Spleen (tissue), 11 donors: ENCODE results near the gene CUX1. TPM values are rescaled to one million over a fixed set of nuclear protein-coding genes. Genes with fewer than 3 reads are reported as not detected.

Source experiments
- DNase-seq: peaks from one replicate; pipeline ENCODE4 v3.0.0-alpha.2; 2020
- H3K27ac ChIP-seq, 8 donors: fragments of 200-600 bp; sonication (generic) in 7 of 8; 1 replicate in 4 of 8; 2 replicates in 4 of 8; pipeline versions ENCODE4 v1.5.0 to v1.8.0; 2016 to 2021; ENCODE audit warnings: inconsistent platforms in 4 of 8, mild to moderate bottlenecking in 4 of 8, moderate library complexity in 1 of 8
- H3K27me3 ChIP-seq, 7 donors: fragments of 200-600 bp; sonication (generic) in 6 of 7; replicated peaks in 1 of 7; 1 replicate in 4 of 7; 2 replicates in 3 of 7; pipeline versions ENCODE4 v1.5.0 to v1.8.0; 2016 to 2021; ENCODE audit warnings: inconsistent platforms in 3 of 7, mild to moderate bottlenecking in 1 of 7
- H3K36me3 ChIP-seq, 6 donors: fragments of 200-600 bp; sonication (generic) in 5 of 6; 1 replicate in 4 of 6; 2 replicates in 2 of 6; pipeline versions ENCODE4 v1.5.0 to v1.8.0; 2016 to 2021; ENCODE audit warnings: inconsistent platforms in 2 of 6
- H3K4me1 ChIP-seq, 6 donors: fragments of 200-600 bp; sonication (generic) in 5 of 6; 1 replicate in 3 of 6; 2 replicates in 3 of 6; pipeline versions ENCODE4 v1.5.0 to v1.8.0; 2016 to 2021; ENCODE audit warnings: inconsistent platforms in 3 of 6
- H3K4me3 ChIP-seq, 8 donors: fragments of 200-600 bp; sonication (generic) in 7 of 8; 1 replicate in 4 of 8; 2 replicates in 4 of 8; pipeline versions ENCODE4 v1.5.0 to v1.8.0; 2016 to 2021; ENCODE audit warnings: inconsistent platforms in 4 of 8, mild to moderate bottlenecking in 4 of 8, moderate library complexity in 2 of 8
- H3K9me3 ChIP-seq, 8 donors: fragments of 200-600 bp; sonication (generic) in 7 of 8; 1 replicate in 4 of 8; 2 replicates in 4 of 8; pipeline versions ENCODE4 v1.5.0 to v1.8.0; 2016 to 2021; ENCODE audit warnings: inconsistent platforms in 4 of 8
- POLR2A ChIP-seq, 3 donors: fragments of 450-650 bp; IDR thresholded peaks; one replicate each; pipeline ENCODE4 v1.5.1; 2017; ENCODE audit warnings: antibody characterized with exemption in 3 of 3, mild to moderate bottlenecking in 1 of 3
- POLR2AphosphoS5 ChIP-seq, 3 donors: sonication (generic); formaldehyde crosslinking; IDR thresholded peaks; one replicate each; pipeline ENCODE4 v1.5.1; 2017; ENCODE audit warnings: antibody characterized with exemption in 3 of 3
- WGBS, 5 donors: extraction: QIAGEN DNeasy Blood & Tissue Kit in 3 of 5; methylation state at CpG; one replicate each; pipeline versions ENCODE4 v1.1.5 to v1.1.7; 2013 to 2018; 5-methylcytosine and 5-hydroxymethylcytosine counted together
- intact Hi-C: fragments of 100-400 bp; cut with DNase I; formaldehyde crosslinking; loops from one replicate; pipeline ENCODE4 v1.15.0; 2023; ENCODE audit warnings: low total_unique reads
- polyA plus RNA-seq, 3 donors: library from polyadenylated mRNA; stranded (reverse); fragments of 200-250 nt; gene quantifications; one replicate each; pipeline ENCODE4 v1.2.1, GENCODE V29; 2013
- total RNA-seq, 7 donors: library from RNA; depleted of rRNA in 3 of 7; stranded (reverse); fragments of >200 nt in 3 of 7; fragmentation: NEBNext Ultra II Directional in 4 of 7; extraction: Animal tissue kit (Norgen Biotek cat#: 25700) in 4 of 7; gene quantifications; one replicate each; pipeline versions ENCODE4 v1.1.0 to v1.2.1, GENCODE V29; 2016 to 2021
- TF ChIP-seq, protein P1 (sequence below), 11 experiments: fragments of 200-600 bp in 7 of 11; fragments of 450-650 bp in 4 of 11; sonication (generic) in 4 of 11; IDR thresholded peaks in 8 of 11; conservative IDR thresholded peaks in 3 of 11; 1 replicate in 7 of 11; 2 replicates in 4 of 11; pipeline versions ENCODE4 v1.4.0 to v1.8.0; 2016 to 2021; ENCODE audit warnings: antibody characterized with exemption in 11 of 11, inconsistent platforms in 4 of 11, mild to moderate bottlenecking in 1 of 11
- donor health status: healthy with polysubstance abuse.
- donor health status: DM: no; HTN: no; CAD: no; lungs with moderate emphysema.
- donor health status: DM: no; HTN: no; CAD: no.
- donor health status: Bipolar disorder and iron deficiency.
- donor health status: healthy.
- donor health status: DM: no; HTN: no; CAD: no.
- donor health status: DM: yes; HTN: yes; CAD: no.

Gene CUX1
- total and polyA plus RNA-seq, 10 donors: 9.1 to 95.8 (median 61.9) TPM

DNA sequence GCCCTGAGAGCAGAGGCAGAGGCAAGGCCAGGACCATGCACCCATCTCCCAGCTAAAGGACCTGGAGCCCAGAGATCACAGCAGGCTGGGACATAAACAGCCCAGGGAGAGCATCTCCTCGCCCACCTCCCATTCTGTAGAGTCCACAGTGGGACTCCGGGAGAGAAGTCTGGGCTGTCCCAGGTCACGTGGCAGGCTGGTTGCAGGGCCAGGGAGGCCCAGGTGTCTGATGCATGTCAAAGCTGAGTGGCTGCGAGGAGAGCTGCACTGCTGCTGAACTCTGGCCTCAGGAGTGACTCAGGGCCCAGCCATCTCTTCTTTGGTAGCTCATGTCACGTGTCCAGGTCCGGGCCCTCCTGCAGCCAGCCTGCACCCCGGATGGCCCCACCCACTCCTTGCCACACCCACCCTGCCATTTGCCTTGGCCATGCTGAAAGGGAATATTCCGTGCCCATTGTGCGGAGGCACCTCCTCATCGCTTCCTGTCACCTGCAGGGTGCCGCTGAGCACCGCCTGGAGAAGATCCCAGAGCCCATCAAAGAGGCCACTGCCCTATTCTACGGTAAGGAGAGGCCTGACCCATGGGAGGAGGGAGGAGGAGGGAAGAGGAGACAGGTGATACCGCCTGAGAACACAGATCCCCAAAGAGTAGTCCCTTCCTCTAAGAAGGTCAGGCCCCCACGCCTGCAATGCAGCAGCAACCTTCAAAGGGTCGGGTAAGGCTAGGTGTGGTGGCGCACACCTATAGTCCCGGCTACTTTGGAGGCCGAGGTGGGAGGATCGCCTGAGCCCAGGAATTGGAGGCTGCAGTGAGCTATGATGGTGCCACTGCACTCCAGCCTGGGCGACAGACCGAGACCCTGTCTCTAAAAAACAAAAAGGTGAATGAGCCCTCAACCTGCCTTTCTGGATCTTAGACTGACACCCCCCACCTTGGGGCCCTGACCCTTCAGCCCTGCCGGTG is 456.6 kb downstream of the CUX1 start:
- no peak overlapping the region for H3K27ac ChIP-seq
- WGBS, 5 donors: 84 to 92% (median 85%) methylated on average over 20 to 23 of the region's 23 CpGs
- no peaks in the 10 kb centered on the region for H3K9me3 ChIP-seq
- H3K27me3 ChIP-seq: no peaks in the 10 kb centered on the region
- intact Hi-C loops: loop anchor here (2.0 kb wide), 1 partner anchor 731 kb away; no protein-coding TSS in a partner anchor
- TF ChIP-seq, protein P1, sequence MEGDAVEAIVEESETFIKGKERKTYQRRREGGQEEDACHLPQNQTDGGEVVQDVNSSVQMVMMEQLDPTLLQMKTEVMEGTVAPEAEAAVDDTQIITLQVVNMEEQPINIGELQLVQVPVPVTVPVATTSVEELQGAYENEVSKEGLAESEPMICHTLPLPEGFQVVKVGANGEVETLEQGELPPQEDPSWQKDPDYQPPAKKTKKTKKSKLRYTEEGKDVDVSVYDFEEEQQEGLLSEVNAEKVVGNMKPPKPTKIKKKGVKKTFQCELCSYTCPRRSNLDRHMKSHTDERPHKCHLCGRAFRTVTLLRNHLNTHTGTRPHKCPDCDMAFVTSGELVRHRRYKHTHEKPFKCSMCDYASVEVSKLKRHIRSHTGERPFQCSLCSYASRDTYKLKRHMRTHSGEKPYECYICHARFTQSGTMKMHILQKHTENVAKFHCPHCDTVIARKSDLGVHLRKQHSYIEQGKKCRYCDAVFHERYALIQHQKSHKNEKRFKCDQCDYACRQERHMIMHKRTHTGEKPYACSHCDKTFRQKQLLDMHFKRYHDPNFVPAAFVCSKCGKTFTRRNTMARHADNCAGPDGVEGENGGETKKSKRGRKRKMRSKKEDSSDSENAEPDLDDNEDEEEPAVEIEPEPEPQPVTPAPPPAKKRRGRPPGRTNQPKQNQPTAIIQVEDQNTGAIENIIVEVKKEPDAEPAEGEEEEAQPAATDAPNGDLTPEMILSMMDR (IDR thresholded peaks at IDR 0.05 in 8 of 11, conservative IDR thresholded peaks at IDR 0.05 in 3 of 11): no peak
- TF ChIP-seq POLR2A (IDR thresholded peaks at IDR 0.05) (no peak), POLR2AphosphoS5 (IDR thresholded peaks at IDR 0.05) (no peak)
- H3K4me3 ChIP-seq: no peak overlapping the region
- DNase-seq: no peak
- no peaks in the 10 kb centered on the region for H3K36me3 ChIP-seq
- peaks cover 0 to 13% (median 4%) of the 10 kb centered on the region in 6 donors for H3K4me1 ChIP-seq

DNA sequence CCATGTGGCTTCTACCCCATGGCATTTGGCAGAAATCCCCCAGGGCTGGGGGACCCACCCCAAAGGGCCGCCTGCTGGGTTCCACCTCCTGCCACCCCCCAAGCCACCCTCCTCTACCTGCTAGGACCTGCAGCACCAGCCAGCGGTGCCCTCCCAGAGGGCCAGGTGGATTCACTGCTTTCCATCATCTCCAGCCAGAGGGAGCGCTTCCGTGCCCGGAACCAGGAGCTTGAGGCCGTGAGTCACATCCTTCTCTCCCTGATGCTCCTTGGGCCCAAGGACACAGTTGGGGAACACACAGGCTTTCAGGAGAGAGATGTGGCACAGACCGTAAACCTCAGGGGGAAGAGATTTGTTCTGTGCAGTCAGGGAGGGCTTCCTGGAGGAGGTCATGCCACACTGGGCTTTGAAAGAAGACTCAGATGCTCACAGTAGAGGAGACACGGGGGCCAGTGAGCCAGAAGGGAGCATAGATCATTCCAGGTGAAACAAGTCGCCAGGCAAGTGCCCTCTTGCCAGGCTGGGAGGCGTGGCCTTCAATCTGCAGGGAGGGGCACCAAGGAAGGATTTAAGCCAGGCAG is 457.8 kb downstream of the CUX1 start:
- no peak for DNase-seq
- intact Hi-C loops: loop anchor here (5.0 kb wide), 1 partner anchor 117 kb away; no protein-coding TSS in a partner anchor
- TF ChIP-seq POLR2AphosphoS5 (IDR thresholded peaks at IDR 0.05) (no peak), POLR2A (IDR thresholded peaks at IDR 0.05) (no peak)
- TF ChIP-seq, protein P1 (IDR thresholded peaks at IDR 0.05 in 8 of 11, conservative IDR thresholded peaks at IDR 0.05 in 3 of 11): no peak
- no peaks in the 10 kb centered on the region for H3K9me3 ChIP-seq
- no peaks in the 10 kb centered on the region for H3K27me3 ChIP-seq
- no peak overlapping the region for H3K27ac ChIP-seq
- H3K36me3 ChIP-seq: no peaks in the 10 kb centered on the region
- no peak overlapping the region for H3K4me3 ChIP-seq
- peaks cover 7 to 25% (median 14%) of the 10 kb centered on the region in 6 donors for H3K4me1 ChIP-seq
- WGBS, 5 donors: 88 to 91% (median 89%) methylated on average over 10 of the region's 10 CpGs

DNA sequence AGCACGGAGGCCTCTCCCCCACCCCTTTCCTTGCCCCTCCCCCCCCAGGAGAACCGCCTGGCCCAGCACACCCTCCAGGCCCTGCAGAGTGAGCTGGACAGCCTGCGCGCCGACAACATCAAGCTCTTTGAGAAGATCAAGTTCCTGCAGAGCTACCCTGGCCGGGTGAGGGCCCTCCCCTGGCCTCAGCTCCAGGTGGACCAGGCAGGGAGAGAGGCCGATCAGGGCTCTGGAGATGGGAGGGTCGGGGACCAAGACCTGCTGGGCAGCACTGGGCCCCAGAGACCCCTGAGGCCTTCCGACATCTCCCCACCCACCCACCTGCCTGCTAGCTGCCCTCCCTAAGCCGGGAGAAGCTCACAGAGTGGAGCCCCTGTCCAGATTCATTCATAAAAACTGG is 460.5 kb downstream of the CUX1 start:
- WGBS, 5 donors: 78 to 95% (median 91%) methylated on average over 4 to 10 of the region's 10 CpGs
- no peak for DNase-seq

More for the DNA sequence above, 460.5 kb downstream of the CUX1 start:
- TF ChIP-seq POLR2A (IDR thresholded peaks at IDR 0.05) (no peak), POLR2AphosphoS5 (IDR thresholded peaks at IDR 0.05) (no peak)
- TF ChIP-seq, protein P1 (IDR thresholded peaks at IDR 0.05 in 8 of 11, conservative IDR thresholded peaks at IDR 0.05 in 3 of 11): no peak
- Histone ChIP-seq H3K27me3 (no peaks in the 10 kb centered on the region), H3K36me3 (no peaks in the 10 kb centered on the region), H3K4me3 (no peak overlapping the region), H3K9me3 (no peaks in the 10 kb centered on the region), H3K4me1 (peaks cover 7 to 21% (median 12%) of the 10 kb centered on the region in 6 donors), H3K27ac (no peak overlapping the region)
- intact Hi-C loops: loop anchor here (5.0 kb wide), 1 partner anchor 114 kb away; no protein-coding TSS in a partner anchor
